ENCODE data around the gene TINAGL1.

TINAGL1 gene

DNA sequence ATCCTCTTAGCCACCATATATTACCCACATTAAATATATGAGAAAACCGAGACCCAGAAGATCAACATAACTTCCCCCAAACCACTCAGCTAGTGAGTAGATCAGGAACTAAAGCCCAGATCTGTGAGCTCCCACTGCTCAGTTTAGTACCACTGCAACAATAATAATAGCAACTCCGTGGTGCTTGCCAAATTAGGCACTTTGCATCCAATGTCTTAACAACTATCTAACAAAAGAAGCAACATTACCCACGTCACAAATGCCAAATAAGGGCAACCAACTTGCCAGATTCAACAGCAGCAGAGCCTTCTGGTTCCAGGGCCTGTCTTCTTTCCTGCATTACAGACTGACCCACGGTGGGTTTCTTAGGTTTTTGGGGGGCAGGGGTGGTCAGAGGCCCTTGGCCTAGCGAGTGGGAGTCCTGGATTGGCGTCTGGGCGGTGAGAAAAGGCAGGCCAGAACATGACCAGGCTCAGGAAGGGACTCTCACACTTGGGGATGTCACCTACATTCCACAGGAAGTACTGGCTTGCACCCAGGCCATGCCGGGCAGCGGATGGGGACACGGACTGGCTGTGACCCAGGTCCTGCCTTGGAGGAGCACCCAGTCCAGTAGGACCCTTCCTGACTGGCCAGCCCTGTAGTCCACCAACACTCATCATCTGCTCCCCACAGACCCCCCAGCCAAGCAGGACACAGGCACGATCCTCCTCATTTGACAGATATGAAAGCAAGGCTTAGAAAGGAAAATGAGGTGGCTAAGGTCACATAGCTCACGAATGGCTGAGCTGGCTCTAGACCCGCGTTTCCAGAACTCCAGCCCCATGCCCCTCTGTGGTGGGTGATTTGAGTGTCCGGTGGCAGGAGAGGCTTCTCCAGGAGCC, 45.8 kb downstream of the TINAGL1 start:
- in situ Hi-C loops (cut with MboI; ENCODE audit: low pct_unique_long_range_greater_than_20kb, low sequenced_read_pairs): no loop called here
- DNase-seq: no peak

DNA sequence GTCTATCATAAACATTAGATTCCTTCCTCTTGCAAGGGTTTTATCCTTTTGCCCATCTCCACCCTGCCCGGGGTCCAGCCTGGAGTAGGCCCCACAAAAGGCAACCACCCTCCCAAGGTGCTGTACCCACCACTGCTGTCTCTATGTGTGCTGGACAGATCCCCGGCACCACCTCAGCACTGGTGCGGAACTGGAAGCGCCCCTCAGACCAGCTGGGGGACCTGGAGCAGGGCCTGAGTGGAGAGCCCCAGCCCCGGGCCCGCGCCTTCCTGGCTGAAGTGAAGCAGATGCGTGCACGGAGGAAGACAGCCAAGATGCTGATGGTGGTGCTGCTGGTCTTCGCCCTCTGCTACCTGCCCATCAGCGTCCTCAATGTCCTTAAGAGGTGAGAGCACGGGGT, 47.0 kb downstream of the TINAGL1 start:
- in situ Hi-C loops (cut with MboI; ENCODE audit: low pct_unique_long_range_greater_than_20kb, low sequenced_read_pairs): no loop called here
- no peak for DNase-seq

DNA sequence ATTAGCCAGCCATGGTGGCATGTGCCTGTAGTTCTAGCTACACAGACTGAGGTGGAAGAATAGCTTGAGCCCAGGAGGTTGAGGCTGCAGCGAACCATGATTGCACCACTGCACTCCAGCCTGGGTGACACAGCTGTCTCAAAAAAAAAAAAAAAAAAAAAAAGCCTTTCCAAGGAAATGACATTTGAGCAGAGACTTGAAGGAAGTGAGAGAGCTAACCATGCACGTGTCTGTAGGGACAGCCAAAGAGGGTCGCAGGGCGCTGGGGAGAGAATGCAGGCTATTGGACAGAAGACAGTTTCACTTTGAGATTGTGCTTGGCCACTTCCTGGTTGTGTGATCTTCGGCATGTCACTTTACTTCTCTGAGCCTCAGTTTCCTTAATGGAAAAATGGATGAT, 48.0 kb downstream of the TINAGL1 start:
- DNase-seq: no peak
- in situ Hi-C loops (cut with MboI; ENCODE audit: low pct_unique_long_range_greater_than_20kb, low sequenced_read_pairs): no loop called here

DNA sequence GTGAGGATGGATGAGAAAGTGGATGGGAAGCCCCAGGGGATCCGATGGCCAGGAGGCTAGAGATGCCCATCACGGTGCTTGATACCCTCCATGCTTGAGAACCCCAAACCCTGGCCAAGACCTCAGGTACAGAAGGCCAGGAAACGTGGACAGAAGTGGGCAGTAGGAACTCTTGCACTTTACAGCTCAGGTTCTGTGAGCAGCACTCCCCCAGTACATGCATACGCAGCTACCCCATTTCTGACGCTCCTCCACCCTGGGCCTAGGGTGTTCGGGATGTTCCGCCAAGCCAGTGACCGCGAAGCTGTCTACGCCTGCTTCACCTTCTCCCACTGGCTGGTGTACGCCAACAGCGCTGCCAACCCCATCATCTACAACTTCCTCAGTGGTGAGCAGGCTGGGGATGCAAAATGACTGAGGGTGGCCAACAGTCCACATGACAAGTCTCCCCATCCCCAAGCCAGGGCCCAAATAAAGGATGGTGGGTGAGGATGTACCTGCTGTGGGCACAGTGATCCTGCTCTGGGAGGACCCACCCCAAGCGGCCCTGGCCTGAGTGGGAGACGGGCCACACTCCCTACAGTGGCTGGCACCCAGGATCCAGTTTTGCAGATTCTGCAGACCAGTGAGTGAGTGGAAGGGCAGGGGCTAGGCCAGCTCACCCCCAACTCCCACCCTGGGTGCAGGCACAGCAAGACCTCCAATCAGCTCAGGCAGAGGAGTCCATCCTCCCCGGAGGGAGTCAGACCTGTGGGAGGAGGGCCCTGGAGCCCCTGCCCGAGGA, 48.6 kb downstream of the TINAGL1 start:
- in situ Hi-C loops (cut with MboI; ENCODE audit: low pct_unique_long_range_greater_than_20kb, low sequenced_read_pairs): no loop called here
- no peak for DNase-seq

DNA sequence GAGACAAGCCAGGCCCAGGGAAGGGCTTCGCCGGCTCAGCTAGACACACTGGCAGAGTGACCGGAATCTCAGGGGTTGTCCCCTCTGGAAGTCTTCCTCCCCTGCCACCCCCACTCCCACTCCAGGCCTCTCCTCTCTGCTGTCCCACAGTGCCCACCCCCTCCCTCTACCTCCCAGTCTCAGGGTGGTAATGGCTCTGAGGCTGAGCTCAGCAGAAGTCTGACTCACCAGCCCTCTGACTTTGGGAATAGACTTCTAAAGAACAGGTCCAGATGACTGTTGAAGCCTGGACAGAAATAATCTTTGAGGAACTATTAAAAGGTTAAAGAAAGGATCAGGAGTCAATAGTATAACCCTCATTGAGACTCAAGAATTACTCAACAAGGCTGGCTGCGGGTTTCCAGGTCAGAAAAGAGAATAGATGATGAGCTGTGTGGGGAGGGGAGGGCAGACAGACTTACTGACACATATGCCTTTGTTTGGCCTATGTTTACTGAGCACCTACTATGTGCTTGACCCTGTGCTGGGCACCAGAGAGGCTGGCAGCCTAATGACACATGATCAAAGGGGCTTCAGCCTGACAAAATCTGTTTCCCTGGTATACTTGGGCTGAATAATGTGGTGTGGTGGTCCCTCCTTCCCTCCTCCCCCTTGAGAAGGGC, 49.4 kb downstream of the TINAGL1 start:
- in situ Hi-C loops (cut with MboI; ENCODE audit: low pct_unique_long_range_greater_than_20kb, low sequenced_read_pairs): no loop called here
- DNase-seq: no peak

DNA sequence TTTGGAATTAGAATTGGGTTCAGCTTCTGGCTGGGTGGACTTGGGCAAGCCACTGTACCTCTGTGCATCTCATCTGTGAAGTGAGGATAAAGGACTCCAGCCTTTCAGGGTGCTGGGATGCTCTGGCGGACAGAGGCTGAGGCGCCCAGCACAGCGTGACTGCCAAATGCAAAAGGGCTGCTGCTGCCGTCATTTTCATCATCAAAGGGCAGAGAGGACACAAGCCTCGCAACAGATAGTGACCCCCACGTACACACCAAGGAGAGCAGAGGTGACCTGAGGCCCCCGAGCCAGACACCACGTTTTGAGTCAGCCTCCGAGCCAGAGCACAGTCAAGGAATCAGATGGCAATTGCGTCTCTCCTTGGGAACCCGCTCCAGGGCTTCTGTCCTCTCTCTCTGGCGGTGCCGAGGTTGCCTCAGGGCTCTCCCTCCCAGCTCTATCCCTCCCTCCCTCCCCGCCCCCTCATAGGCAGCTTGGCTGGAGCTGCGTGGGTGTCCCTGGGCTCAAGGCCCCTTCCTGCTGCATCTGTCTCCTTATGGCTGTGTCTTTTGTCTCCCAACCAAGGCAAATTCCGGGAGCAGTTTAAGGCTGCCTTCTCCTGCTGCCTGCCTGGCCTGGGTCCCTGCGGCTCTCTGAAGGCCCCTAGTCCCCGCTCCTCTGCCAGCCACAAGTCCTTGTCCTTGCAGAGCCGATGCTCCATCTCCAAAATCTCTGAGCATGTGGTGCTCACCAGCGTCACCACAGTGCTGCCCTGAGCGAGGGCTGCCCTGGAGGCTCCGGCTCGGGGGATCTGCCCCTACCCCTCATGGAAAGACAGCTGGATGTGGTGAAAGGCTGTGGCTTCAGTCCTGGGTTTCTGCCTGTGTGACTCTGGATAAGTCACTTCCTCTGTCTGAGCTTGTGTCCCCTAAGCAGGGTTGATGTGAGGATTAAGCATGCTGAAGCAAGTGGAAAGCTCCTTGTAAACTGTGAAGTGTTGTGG, 50.2 kb downstream of the TINAGL1 start:
- in situ Hi-C loops (cut with MboI; ENCODE audit: low pct_unique_long_range_greater_than_20kb, low sequenced_read_pairs): no loop called here
- DNase-seq: no peak

DNA sequence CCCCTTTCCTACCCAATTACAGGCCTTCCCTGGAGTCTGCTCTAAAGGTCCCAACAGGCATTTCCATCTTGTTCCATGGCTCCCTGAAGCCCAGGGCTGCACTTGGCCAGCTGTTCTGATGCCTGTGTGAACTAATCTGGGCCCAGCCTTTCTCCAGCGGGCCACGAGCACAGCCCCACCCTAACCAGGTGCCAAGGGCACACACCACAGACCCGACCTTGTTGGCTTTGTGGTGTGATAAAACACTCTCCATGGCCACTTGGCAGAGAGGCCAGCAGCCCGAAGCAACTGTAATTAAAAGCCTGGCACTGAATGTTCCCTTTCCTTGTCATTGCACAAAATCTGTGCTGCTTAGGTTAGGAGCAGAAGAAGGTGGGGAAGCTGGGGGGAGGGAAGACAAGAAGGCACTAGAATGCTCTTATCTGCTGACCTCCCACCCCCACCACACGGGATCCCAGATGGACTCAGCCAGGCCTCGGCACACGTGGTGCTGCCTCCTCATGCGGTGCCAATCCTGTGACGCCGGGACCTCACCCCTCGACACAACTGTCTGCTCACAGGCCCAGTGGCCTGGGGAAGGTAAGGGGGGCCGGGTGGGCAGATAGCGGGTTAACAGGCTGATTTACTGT, 51.1 kb downstream of the TINAGL1 start:
- in situ Hi-C loops (cut with MboI; ENCODE audit: low pct_unique_long_range_greater_than_20kb, low sequenced_read_pairs): no loop called here
- DNase-seq: no peak

DNA sequence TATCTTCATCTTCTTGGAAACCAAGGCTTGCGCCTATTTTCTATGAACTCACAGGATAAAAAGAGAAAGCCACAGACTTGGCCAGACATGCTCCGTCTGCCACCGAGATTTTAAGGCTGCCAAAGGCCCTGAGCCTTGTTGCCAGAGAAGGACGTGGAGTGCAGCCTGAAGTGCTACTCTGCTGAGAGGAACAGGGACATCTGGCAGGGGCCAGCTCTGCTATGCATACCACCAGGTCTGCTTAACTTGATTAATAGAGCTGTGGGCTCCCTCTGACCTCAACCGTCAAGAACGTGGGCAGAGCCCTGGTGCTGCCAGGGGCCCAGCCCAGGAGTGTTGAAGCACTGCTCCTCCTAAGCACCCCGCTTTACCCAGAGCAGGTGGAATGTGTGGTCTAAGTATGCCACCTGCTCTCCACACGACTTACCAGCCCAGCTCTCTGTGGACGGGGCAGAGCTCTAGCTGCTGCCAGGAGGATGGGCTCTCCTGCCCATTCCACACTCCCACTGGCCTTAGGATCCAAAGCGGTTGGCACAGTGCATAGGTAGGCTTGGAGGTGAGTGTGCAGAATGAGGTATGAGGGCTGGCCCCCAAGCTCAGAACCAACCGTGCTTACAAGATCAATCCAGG, 51.7 kb downstream of the TINAGL1 start:
- DNase-seq: no peak
- in situ Hi-C loops (cut with MboI; ENCODE audit: low pct_unique_long_range_greater_than_20kb, low sequenced_read_pairs): no loop called here

DNA sequence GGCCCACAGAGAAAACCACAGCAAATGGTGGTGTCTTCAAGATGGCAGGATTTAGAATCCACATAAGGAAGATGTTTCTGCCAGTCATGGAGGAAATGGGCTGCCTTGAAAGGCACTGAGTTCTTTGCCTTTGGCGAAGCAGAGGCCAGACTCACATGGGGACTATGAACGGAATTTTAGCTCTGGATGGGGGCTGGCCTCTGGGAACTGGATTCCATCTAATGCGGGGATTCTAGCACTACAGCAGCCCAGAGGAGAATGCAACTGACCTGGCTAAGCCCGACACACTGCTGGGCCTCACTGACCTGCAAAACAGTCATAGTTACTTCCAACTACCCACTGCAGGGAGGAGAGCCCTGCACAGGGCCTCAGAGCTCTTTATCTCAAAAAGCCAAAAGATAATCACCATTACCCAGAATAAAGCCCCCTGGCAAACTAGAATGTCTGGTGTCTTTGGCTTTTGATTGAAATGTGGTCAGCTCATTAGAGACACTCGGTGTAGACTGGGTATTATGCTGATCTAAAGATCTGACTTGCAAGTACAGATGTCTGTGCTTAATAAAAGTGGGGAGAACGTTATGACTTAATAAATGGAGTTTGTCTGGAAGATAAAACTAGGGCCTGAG, 52.7 kb downstream of the TINAGL1 start:
- no peak for DNase-seq
- in situ Hi-C loops (cut with MboI; ENCODE audit: low pct_unique_long_range_greater_than_20kb, low sequenced_read_pairs): no loop called here

DNA sequence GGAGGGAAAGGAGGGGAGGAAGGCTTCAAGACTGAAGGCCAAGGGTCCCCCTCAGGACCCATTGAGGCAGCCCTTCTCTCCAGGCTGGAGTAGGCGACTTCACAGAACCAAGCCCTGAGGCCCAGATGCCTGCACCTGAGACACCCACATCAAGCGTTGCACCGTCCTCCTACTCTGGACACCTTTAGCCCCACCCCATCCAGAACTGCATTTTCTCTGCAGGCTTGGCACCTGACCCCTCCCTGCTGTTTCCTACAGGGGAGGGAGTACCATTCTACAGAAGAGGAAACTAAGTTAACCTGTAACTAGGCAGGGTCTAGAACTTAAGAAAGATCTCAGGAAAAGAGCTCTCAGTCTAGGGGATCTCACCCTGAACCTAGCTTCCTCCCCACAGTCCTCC, 56.3 kb downstream of the TINAGL1 start:
- DNase-seq: no peak
- in situ Hi-C loops (cut with MboI; ENCODE audit: low pct_unique_long_range_greater_than_20kb, low sequenced_read_pairs): no loop called here

DNA sequence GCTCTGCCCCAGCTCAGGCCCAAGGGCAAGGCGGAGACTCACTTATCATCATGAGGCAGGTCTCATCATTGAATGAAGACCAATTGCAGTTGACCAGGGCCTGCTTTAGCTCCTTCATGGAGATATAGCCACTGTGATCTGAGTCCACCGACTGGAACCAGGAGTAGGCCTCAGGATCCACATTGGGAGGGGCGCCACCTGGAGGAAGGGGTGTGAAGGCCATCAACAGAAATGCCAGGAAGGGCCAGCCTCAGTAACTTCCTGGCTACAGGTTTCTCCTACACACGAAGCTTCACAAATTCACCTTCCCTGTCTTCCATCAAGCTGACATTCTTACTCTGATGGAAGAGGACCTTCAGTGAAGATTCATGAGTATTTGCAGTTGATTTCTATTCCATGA, 56.8 kb downstream of the TINAGL1 start:
- DNase-seq: peak; percentile 43
- in situ Hi-C loops (cut with MboI; ENCODE audit: low pct_unique_long_range_greater_than_20kb, low sequenced_read_pairs): no loop called here
